SIG-M5 treated with dmso at 0.1 percent for 504 hours (cell line): ENCODE results near the gene SPINT3.

Experiments
- DNase-seq: peaks from one replicate; lab custom pipeline; 2025; ENCODE audit not compliant: unreplicated experiment; lab: John Stamatoyannopoulos, UW

The SPINT3 gene, protein sequence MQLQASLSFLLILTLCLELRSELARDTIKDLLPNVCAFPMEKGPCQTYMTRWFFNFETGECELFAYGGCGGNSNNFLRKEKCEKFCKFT

DNA sequence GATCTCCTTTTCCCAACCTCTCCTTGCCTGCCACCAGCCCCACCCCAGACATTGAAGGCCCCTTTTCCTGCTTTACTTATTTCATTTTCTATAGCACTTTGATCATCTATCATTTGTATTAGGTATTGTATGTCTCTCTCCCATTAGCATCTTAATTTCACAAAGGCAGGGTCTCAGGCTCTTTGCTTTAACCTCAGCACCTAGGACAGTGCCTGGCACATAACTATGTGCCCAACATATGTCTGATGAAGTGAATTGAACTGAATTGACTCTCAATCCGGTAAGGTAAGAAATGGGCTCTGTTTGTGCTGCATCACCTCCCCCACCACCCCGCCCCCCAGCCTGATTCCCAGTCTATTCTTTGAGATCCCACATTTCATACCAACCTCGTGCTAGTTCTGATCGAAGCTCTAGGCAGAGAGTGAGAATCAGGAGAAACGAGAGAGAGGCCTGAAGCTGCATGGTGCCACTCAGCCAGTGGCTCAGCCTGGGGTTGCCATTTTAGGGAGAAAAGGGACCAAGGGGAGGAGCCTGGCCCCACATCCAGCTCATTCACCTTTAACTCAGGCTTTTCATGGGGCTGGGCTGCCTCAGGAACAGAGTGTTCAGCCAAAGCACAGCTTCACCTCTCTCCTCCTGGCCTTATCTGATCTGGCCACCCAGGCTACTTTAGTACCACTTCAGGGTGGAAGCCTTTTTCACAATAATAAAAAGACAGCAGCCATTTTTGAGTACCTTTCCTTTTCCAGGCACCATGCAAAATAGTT, at the start of gene SPINT3:
SPINT3 (minus strand) TSS at position 476 of the 767 bp plus-strand sequence; CDS start at position 462, 14 bp downstream.
- no peak for DNase-seq

DNA sequence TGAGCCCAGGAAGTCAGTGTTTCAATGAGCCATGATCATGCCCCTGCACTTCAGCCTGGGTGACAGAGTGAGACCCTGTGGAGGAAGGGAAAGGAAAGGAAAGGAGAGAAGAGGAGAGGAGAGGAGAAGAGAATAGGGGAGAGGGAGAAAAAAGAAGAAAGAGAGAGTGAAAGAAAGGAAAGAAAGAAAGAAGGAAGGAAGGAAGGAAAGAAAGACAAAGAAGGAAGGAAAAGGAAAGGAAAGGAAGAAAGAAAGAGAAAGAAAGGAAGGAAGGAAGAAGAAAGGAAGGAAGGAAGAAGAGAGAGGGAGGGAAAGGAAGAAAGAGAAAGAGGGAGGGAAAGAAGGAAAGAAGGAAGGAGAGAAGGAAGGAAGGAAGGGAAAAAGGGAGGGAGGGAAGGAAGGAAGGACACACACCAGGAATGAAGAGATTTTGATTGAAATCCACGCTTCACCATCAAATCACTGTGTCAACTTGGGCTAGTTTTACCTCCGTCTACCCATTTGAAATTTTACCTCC, 49.4 kb upstream of the SPINT3 start:
- DNase-seq = no peak

DNA sequence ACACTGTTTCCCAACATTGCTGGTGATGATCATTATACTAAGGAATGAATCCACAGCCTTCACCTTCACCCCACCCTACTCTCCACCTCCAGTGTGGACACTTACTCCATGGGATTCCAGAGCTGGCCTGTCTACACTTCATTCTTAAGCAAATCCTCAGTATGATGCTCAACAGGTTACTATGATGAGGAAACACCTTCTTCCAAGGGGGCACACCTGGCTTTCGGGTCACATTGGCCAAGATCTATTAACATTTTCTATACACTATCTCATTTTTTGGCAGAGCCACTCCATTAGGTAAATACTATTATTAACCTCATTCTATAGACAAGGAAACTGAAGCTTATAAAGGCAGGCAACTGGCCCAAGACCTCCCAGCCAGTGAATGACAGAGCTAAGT, 39.8 kb upstream of the SPINT3 start:
- no peak for DNase-seq

DNA sequence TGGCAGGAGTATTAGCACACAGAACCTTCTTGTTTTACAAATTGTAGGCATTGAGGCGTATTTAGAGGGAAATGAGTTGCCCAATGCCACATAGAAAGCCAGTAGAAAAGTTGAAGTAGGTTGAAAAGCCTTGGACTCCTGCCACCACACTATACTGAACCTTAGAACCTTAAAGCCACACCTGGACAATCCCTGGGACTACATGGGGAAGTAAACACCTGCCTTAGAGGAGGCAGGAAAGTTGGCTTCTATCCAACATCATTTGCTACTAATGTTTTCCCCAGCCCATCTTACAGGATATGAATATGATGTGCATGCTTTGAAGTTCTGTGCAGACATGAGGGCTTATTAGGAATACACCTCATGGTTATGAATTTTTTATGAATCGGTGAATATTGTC, 37.0 kb upstream of the SPINT3 start:
- DNase-seq = no peak

DNA sequence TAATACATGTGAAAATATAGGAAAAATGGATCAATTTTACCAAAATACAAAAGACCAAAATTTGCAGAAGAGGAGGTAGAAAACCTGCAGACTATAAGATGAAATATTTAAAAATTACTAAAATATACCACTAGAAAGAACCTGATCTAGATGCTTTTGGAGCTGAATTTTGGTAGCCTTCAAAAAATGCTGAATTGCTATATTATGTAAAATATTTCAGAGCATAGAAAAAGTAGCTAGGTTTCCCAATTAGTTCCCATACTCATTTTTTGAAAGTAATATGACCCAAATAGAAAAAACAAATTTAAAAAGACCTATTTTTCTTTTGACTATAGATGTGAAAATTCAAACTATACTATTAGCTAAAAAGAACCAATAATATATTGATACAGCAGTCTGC, 35.3 kb upstream of the SPINT3 start:
- DNase-seq = no peak

DNA sequence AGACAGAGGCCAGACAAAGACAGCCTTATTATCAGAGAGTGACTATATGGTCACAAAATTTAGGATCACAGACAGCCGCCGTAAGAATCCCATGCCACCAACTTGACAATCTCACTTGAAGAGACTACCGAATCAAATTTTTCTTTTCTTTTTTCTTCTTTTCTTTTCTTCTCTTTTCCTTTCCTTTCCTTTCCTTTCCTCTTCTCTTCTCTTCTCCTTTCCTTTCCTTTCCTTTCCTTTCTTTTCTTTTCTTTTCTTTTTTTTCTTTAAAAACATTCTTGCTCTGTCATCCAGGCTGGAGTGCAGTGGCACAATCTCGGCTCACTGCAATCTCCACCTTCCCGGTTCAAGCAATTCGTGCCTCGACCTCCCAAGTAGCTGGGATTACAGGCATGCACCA, 33.0 kb upstream of the SPINT3 start:
- no peak for DNase-seq

DNA sequence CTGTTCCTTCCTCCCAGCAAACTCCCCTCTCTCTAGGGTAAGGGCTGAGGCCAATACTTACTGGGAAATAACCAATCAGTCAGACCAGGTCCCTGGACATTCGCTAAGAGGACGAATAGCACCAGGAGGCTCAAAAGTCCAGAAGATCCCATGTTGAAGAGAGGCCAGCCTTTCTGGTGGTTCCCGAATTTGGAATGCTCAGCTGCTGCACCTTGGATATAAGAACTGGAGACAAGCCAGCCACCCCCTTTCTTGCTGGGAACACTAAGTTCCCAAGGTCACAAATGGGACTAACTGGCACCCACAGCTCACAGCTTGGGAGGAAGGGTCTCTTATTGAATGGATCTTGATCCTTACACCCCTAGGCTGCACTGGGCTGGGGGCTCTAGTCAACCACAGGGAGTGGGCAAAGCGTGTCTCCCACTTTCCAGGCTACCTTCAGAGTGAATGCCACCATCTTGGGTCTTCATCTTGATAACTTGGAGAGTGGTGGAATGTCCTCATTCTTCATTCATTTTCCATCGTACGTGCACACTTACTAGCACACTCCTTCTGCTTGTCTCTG, 31.9 kb upstream of the SPINT3 start, which contains the start of gene EPPIN:
EPPIN (minus strand) TSS at position 196 of the 565 bp plus-strand sequence; CDS start at position 152, 44 bp downstream.
- DNase-seq = no peak

DNA sequence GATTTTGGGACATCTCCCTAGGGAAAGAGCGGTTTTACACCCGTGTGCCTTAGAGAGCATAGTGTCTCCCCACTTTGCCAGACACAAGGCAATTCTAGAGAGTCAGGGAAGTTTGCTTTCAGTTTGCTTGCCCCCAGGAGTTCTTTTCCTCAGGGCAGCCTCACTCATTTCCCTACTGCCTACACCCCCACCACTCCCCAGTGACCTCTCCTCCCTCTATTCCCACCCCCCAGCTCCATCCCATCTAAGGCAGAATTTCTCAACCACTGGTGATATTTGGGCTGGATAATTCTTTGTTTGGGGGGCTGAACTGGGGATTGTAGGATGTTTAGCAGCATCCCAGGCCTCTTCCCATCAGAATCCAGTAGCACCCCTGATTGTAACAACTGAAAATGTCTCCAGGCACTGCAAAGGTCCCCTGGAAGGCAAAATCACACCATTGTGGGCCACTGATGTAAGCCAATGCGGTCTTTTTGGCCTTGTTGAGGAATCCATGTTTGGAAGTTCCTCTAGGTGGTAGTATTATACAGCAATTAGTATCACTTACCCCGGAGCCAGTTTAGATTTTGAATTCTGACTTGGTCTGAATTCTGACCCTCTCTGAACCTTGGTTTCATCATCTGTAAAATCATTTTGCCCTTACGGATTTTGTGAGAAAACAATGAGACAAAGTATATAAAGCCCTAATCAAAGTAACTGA, 30.5 kb upstream of the SPINT3 start:
- peak; percentile 14 for DNase-seq

DNA sequence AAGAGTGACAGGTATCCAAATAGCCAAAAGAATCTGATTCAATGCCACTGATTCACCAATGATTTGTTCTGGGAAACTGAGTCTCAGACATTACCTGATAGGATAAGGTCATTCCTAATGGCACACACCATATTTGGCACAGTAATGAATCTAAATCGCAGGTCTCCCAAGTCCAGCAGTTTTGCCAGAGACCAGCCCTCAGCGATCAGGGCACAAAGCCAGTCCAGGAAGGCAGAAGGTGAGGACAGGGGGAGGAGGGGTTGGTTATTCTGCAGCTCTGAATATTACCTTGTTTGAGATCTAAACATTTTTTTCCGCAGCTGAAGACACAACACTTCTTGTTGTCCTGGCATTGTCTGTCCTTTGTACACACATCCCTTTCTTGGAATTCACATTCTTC, 29.9 kb upstream of the SPINT3 start:
- DNase-seq = no peak

DNA sequence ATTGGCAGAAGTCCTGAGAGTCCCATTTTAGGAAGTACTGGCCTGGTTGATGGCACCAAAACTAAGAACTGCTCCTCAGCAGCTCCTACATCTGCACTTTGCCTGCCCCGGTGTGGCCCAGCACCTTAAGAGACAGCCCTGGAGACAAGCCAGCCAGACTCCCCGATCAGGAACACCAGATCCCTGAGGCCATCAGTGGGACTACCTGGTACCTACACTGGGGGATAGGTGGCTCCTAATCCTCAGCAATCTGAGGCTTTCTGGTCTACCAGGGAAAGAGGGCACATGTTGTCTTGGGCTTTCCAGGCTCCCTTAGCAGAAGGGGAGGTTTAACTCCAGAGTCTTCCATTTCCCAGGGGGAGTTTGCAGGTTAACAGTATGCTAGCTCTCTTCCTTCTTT, 24.0 kb upstream of the SPINT3 start, which contains the start of gene WFDC6:
WFDC6 (minus strand) TSS at position 101 of the 400 bp plus-strand sequence; CDS start at position 26, 75 bp downstream.
- DNase-seq = no peak

DNA sequence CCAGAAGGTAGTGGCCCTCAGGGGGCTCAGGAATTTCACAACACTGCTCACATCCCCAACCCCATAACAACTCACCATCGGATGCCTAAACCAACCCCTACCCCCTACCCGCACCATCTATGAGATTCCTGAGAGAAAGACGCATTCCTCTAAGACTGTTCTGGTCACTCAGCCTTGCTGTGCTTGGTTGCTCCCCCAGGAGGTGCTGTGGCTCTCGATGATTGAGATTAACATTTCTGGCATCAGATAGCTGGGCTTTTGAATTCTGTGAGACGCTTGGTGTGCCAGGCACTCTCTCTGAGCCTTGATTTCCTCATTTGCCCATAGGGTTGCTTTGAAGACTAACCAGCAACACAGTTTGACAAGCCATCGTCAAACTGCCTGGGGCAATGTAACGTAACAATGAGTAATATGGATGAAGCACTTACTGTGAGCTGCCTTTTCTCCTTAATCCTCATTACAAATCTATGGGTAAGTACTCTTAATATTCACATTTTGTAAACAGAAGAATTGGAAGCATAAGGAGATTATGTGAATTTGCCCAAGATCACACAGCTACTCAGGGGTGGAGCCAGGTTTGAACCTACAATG, 22.9 kb upstream of the SPINT3 start:
- DNase-seq = no peak

DNA sequence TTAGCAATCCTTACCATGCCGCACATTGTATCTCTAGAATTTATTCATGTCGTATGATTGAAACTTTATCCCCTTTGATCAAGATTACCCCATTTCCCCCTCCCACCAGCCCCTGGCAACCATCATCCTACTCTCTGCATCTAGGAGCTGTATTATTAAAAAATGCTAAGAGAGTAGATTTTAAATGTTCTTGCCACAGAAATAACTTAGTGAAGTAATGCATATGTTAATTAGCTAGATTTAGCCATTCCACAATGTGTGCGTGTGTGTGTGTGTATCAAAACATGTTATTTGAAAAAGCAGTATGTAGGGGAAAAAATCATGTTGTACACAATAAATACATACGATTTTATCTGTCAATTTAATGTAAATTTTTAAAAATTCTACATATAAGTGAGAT, 11.9 kb upstream of the SPINT3 start:
- DNase-seq = no peak

DNA sequence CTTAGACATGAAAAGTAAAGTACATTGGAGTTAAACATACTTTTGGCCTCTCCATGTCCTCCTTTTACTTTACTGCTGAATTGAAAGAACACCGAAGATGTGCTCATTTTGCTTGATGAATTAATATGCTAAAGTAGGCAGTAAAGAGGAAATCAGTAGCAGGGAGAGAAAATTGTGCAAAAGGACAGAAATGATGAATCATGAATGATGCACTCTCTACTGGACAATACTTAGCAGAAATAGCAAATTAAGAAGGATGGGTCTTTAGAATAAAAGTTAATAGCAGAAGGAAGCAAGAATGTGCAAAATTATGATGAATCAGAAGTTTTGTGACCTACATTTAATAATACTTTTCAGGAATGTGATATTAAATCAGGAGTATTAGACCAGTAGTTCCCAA, 8.4 kb upstream of the SPINT3 start:
- DNase-seq = no peak

DNA sequence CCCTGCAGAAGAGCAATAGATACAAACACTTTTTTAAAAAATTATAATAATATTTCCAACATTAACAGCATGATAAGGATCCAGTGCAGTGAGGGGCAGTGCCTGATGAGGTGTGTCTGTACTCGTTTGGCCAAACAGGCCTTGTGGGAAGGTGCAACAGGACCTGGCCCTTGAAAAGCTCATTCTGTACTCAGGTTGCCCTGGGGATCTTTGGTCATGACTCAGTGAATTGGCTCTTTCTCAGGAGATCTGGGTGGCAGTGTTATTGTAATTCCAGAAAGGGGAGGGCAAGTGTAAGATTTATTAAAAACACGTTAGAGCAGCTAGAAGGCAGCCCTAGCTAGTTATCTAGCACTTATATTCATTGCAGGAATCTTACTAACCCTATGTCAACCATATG, 2.9 kb upstream of the SPINT3 start:
- no peak for DNase-seq

DNA sequence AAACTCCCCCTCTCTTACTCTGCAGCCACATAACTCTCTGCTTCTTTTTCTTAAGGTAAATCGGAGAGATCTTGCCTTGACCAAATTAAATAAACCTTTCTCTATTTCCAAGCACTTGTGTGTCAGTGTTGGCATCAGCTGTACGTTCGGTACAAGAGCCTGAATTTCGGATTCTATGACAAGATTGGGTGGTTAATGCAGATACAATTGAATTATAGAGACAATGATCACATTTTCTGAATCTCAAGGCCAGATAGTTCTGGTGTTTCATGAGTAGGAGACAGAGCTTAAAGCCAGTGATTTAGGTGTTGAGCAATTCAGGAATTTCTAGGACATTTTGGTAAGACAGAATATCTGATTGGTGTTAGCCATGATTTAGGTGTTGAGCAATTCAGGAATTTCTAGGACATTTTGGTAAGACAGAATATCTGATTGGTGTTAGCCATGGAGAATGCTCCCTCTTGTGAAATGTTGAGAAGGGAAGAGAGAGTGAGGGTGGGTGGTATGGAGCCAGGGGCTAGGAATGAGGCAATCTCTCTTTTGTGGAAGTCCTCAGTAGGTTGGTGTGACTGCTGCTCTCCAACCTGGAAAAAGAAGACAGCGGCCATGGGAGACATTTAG, 5.1 kb downstream of the SPINT3 start:
- DNase-seq = no peak

DNA sequence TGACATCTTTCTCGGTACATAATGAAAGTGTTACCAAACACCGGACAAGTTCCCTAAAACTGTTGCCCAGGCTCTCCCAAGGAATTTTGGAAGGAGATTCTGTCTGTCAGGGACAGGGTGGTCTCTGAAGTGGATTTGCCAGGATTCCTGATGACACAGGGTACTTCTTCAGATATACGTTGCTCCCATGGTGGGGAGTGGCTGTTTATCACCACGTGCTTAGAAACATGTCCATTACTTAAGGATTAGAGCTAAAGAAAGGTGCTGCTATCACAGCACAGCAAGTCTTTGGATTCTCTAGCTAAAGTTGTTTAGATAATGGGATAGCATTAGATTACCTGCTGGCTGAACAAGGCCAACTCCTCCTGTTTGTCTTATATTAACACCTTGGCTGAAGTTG, 6.3 kb downstream of the SPINT3 start:
- no peak for DNase-seq

DNA sequence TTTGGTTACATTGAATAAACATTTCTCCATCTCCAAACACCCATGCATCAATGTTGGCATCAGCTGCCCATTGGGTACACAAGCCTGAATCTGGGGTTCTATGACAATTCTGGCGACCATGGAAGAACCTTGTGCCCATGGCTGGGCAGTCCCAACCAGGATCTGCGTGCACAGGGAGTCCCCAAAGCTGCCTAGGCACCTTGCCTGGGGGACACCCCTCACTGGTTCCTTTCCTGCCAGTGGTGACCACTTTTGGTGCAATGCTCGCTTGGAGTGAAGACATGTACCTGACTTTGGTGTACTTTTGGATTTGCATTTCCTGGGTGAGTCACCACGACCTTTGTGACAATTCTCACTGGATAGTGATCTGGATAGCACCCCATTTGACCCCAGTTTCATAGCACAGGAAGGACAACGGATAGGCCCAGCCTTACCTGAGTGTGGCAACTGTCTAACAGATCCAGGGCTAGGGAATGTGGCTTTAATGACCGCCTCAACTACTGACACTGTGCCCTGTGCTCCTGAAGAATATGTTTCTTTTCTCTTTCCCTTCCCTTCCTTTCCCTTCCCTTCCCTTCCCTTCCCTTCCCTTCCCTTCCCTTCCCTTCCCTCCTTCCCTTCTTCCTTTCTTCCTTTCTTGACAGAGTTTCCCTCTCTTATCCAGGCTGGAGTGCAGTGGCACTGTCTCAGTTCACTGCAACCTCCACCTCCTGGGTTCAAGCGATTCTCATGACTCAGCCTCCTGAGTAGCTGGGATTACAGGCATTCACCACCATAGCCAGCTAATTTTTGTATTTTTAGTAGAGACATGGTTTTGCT, 7.1 kb downstream of the SPINT3 start:
- no peak for DNase-seq

DNA sequence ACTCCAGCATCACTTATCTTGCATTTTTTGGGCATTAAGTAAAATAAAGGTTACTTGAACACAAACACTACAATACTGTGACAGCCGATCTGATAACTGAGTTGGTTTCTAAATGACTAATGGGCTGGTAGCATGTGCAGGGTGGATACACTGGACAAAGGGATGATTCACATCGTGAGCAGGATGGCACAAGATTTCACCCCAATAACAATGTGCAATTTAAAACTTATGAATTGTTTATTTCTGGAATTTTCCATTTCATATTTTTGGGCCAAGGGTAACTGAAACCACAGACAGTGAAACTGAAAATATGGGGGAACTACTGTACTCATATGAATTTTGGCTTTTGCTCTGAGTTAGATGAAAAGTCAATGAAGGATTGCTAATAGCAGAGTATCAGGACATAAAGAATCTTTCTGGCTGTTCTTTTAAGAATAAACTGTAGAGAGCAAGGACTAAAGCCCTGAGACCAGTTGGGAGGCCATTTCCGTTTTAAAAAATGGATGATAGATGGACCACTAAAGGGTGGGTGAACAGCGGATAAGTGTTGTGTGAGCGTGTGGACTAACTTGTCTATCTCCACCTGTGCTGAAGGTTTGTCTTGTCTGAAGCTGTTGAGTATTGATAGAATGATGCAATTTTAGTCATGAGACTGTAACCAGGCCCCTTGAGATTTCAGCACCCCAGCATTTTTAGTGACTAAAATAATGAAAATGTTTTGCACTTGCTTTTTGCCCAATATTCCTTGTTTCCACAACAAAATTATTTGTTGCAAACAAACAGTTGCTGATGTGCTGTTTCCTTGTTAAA, 8.2 kb downstream of the SPINT3 start:
- no peak for DNase-seq

DNA sequence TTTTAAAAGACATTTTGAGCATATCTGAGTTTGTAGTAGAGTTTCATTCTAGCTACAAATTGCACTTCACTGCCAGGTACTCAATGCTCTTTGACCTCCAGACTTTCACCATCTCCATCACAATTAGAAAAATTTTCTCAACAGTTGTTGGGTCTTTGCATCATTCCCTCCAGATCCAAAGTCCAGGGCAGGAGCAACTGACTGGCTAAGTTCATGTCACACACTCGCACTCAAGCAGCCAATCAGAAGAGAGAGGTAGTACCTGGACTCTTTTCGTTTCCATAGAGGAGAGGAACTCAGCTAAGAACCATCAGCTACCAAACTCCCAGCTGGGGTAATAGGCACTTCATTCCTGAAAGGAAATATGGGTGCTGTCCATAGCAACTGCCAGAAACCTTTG, 9.0 kb downstream of the SPINT3 start:
- DNase-seq = no peak
